ENCODE measurements around the gene SNRPE. TPM values are rescaled to one million over a fixed set of nuclear protein-coding genes. Genes with fewer than 3 reads are reported as not detected.

SNRPE gene
- polyA plus RNA-seq, 3 donors, result 75.1 to 132 (median 85.9) TPM

DNA sequence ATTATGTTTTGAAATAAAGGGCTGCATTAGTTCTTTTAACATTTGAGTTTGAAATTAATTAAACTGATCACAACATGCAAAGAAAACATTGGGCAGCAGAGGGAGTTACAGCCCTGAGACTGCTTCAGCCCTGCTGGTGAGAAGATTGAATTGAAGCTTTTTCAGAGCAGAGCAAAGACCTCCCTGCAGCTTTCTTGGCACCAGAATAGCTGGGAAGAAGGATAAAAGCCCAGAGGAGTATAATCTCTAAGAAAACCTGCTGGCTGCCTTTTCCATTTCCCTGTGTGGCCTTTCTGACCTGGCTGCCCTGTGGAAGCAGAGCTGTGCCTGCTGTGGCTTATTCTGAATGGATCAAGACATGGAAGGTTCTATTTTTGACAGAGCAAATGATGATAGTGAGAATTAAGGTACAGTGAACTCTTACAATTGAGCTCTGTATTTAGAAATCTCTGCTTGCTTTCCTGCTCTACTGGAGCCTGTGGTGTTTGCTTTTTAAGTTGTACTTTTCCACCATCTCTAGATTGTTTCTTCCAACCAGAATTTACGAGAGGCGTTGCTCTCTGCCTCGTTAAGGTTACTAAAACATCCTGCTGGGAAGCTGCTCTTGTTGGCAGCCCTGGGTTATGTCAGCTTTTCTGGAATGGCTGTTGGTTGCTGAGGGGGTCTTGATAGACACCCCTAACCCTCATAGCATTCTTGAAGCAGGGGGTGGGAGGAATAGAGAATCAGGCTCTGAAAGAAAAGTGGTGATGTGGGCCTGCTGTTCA lies 9.9 kb downstream of the SNRPE start:
- 59 to 83% (median 66%) methylated on average over 3 of the region's 3 CpGs for WGBS, 3 donors
- no peak overlapping the region for H3K27ac ChIP-seq (ENCODE audit: low read depth, low read length)

DNA sequence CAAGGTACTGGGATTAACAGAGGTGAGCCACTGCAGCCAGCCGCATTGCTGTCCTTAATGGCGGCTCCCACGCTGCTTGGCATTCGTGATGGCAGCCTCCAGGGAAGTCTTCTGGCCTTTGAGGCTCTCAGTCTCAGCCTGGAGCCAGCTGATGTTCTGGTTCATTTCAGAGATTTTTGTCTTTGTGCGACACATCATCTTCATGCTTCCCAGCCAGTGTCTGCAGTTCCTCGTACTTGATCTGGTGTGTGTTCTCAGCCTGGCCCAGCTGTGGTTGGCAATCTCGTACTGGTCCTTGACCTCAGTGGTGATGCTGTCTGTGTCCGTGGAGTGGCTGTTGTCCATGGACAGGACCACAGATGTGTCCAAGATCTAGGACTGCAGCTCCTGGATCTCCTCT lies 11.7 kb downstream of the SNRPE start:
- 83 to 89% (median 83%) methylated on average over 8 of the region's 8 CpGs for WGBS, 3 donors
- no peak overlapping the region for H3K27ac ChIP-seq (ENCODE audit: low read depth, low read length)

DNA sequence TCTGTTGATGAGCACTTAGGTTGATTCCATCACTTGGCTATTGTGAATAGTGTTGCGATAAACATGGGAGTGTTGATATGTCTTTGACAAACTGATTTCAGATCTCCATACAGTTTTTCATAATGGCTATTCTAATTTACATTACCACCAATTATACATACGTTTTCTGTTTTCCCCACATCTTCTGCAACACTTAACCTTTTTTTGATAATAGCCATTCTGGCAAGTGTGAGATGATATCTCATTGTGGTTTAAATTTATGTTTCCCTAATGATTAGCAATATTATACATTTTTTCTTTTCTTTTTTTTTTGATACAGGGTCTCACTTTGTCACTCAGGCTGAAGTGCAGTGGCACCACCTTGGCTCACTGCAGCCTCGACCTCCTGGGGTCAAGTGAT lies 17.0 kb downstream of the SNRPE start:
- 91 to 97% (median 93%) methylated on average over 3 of the region's 3 CpGs for WGBS, 3 donors
- no peak overlapping the region for H3K27ac ChIP-seq (ENCODE audit: low read depth, low read length)

DNA sequence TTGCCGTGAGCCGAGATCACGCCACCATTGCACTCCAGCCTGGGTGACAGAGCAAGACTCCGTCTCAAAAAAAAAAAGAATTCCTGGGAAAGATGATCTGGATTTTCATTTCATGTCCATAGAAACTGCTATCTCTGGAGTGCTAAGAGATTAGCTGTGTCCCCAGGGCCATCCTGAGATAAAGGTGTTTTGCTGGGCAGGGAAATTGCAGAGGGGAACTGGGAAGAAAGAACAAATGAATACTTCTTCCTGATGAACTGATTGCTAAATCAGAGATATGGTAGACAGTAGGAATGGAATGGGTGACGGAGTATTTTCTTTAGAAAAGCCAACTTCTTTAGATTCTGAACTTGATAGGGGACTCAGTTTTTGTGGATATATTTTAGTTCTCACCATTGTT lies 19.2 kb downstream of the SNRPE start:
- 94 to 96% (median 94%) methylated on average over 5 of the region's 5 CpGs for WGBS, 3 donors
- H3K27ac ChIP-seq (ENCODE audit: low read depth, low read length), result no peak overlapping the region

DNA sequence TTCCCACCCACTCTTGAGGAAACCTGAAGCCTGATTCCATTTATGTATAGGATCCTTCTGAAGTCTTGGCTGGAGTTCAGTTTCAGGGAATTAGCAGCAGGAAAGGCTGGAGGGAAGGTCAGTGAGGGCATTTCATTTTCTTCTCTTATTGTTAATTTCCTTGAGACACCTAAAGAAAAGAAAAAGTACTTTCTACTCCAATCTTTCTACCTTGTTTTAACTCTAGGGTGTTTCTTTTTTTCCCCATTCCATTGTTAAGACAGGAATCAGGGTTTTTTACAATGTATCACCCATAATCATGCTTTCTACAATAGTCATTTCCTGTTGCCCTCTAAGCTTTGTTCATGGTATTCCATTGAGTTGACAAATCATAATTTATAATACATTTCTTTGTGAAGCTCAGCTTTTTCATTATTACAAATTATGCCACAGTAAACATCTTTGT lies 27.4 kb downstream of the SNRPE start:
- no peak overlapping the region for H3K27ac ChIP-seq (ENCODE audit: low read depth, low read length)

DNA sequence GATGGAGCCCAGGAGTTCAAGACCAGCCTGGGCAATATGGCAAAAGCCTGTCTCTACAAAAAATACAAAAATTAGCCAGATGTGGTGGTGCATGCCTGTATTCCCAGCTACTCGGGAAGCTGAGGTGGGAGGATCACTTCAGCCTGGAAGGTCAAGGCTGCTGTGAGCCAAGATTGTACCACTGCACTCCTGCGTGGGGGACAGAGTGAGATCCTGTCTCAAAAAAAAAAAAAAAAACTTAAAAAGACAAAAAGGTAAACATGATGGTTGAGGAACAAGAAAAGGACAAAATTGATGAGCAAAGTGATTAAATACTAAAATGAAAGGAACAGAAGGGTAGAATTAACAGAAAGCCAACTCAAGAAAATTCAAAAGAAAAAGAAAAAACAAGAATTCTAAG lies 30.6 kb downstream of the SNRPE start:
- WGBS, 3 donors, result 52 to 73% (median 68%) methylated on average over 2 of the region's 2 CpGs

DNA sequence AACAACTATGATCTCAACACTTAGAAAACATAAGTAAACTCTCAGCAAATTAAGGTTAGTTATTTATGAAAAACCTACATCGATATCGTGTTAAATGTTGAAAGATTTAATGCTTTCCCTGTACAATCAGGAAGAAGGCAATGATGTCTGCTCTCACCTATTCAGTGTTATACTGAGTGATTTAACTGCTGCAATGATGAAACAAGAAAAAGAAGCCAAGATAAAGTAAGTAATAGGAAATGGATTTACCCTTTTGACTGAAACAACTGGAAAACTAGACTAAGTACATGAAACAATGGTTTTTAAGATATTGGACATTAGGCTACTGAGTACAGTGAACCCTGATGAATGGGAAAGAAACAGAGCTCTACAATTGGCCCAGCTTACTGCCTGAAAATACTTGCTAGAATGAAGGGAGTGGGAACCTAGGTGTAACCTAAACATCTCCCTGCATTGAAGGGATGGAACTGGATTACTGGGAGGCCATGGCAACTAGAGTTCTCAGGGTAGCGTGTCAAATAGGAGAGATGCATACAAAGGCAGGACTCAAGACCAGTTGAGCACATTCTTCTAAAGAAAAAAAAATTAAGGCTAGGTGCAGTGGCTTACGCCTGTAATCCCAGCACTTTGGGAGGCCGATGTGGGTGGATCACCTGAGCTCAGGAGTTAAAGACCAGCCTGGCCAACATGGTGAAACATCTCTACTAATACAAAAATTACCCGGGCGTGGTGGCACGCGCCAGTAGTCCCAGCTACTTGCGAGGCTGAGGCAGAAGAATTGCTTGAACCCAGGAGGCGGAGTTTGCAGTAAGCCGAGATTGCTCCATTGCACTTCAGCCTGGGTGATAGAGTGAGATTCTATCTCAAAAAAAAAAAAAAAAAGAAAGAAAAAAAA lies 37.3 kb downstream of the SNRPE start:
- no peak overlapping the region for H3K27ac ChIP-seq (ENCODE audit: low read depth, low read length)
- WGBS, 3 donors, result 62 to 93% (median 86%) methylated on average over 12 of the region's 12 CpGs

More for the DNA sequence above, 30.6 kb downstream of the SNRPE start:
- no peak overlapping the region for H3K27ac ChIP-seq (ENCODE audit: low read depth, low read length)

DNA sequence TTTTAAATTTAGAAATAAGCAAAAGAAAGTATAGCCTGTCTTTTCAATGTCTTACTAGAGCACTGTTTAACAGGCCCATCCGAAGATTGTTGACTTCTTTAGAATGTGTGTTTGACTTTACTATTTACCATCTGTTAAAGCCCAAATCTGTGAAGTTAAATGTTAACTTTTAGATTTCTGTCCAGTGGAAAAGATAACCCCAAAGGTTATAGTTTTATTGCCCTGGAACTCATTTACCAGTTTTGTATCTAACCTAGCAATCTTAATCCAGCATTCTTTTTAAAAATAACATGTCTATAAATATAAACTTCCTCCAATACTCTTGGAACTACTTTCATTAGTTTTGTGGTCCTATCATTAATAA lies 37.9 kb downstream of the SNRPE start:
- WGBS, 3 donors, result 40 to 91% (median 88%) methylated on average over 1 of the region's 1 CpG
- no peak overlapping the region for H3K27ac ChIP-seq (ENCODE audit: low read depth, low read length)

DNA sequence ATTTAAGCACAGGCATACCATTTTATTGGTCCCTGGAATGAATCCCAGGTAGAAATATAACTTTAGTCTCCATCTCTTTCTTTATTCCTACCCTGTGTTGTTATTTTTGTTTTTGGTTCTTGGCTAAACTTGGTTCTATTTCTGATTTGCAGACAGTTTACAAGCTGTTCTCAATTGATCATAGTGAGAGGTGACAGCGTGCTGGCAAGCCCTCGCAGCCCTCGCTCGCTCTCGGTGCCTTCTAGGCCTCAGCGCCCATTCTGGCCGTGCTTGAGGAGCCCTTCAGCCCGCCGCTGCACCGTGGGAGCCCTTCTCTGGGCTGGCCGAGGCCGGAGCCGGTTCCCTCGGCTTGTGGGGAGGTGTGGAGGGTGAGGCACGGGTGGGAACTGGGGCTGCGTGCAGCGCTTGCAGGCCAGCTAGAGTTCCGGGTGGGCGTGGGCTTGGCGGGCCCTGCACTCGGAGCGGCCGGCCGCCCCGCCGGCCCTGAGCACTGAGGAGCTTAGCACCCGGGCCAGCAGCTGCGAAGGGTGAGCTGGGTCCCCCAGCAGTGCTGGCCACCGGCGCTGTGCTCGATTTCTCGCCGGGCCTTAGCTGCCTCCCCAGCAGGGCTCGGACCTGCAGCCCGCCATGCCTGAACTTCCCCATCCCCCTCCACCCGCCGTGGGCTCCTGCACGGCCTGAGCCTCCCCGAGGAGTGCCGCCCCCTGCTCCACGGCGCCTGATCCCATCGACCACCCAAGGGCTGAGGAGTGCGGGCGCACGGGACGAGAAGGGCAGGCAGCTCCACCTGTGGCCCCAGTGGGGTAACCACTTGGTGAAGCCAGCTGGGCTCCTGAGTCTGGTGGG lies 38.7 kb downstream of the SNRPE start:
- WGBS, 3 donors, result 92 to 96% (median 94%) methylated on average over 42 to 47 of the region's 47 CpGs
- no peak overlapping the region for H3K27ac ChIP-seq (ENCODE audit: low read depth, low read length)

DNA sequence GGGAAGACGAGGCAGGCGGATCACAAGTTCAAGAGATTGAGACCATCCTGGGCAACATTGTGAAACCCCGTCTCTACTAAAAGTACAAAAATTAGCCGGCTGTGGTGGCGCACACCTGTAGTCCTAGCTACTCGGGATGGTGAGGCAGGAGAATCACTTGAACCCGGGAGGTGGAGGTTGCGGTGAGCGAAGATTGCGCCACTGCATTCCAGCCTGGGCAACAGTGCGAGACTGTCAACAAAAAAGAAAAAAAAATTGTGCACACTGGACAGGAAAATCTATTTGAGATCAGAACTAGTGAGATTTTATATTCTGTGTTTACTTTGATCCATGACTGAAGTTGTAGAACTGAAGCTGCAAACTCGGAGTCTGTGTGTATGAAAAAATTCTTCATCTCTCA lies 40.2 kb downstream of the SNRPE start:
- no peak overlapping the region for H3K27ac ChIP-seq (ENCODE audit: low read depth, low read length)
- 89 to 94% (median 93%) methylated on average over 12 of the region's 12 CpGs for WGBS, 3 donors

DNA sequence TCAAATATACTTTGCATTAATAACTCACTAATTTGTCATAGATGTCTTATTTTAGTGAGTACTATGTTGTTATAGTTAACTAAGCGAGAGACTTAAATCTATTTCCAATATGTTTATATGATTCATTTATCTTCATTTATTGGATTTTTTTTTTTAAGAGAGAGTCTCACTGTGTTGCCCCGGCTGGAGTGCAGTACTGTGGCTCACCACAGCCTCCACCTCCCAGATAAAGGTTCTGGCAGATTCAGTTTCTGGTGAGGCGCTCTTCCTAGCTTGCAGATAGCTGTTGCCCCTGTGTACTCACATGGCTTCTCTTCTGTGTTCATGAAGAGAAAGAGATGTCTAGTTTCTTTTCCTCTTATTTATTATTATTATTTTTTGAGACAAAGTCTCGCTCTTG lies 43.9 kb downstream of the SNRPE start:
- H3K27ac ChIP-seq (ENCODE audit: low read depth, low read length), result no peak overlapping the region
- WGBS, 3 donors, result 92 to 96% (median 94%) methylated on average over 4 of the region's 4 CpGs

DNA sequence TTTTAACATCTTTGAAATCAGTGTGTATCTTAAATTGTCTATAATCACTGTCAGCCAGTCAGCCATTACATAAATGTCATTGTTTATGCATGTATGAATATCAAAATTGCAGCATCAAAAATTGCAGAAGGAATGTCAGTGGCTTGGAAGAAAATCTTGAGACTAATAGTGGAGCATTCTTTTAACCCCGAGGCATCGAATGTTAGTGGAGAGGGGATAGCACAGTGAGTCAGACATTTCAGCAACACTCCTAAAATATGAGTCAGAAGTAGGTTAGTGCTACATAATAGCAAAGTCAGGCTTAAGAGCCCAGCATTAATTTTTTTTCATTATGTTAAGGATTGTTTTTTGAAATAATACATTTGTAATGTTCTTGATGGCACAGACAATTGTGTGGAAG lies 45.5 kb downstream of the SNRPE start:
- H3K27ac ChIP-seq (ENCODE audit: low read depth, low read length), result no peak overlapping the region
- WGBS, 3 donors, result 47 to 78% (median 66%) methylated on average over 2 of the region's 2 CpGs

DNA sequence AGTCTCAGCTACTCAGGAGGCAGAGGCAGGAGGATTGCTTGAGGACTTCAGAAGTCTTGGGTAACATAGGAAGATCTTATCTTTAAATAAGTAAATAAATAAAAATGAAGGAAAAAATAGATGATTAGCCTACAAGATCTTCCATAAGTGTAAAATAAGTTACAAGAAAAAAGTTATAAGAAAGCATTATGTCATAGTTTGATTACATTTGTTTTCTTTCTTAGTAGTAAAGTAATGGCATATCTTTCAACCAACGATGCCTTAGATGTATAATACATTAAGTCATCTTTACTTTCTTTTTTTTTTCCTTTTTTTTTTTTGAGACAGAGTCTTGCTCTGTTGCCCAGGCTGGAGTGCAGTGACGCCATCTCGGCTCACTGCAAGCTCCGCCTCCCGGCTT lies 46.5 kb downstream of the SNRPE start:
- 66 to 93% (median 92%) methylated on average over 1 to 5 of the region's 5 CpGs for WGBS, 3 donors
- no peak overlapping the region for H3K27ac ChIP-seq (ENCODE audit: low read depth, low read length)

DNA sequence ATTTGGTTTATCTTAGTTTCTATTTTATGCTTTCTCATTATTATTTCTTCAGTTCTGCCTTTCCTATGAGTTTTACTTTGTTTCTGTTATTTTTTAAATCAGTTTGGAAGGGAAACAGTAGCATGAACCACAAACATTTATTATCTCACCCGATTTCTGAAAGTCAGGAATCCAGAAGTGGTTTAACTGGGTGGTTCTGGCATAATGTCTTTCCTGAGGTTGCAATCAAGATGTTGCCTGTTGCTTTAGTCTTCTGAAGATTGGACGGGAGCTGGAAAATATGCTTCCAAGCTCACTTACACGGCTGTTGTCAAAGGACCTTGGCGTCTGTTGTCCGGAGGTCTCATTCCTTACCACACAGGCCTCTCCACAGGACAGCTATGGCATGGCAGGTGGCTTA lies 50.4 kb downstream of the SNRPE start:
- H3K27ac ChIP-seq (ENCODE audit: low read depth, low read length), result no peak overlapping the region
- WGBS, 3 donors, result 82 to 84% (median 83%) methylated on average over 5 of the region's 5 CpGs

DNA sequence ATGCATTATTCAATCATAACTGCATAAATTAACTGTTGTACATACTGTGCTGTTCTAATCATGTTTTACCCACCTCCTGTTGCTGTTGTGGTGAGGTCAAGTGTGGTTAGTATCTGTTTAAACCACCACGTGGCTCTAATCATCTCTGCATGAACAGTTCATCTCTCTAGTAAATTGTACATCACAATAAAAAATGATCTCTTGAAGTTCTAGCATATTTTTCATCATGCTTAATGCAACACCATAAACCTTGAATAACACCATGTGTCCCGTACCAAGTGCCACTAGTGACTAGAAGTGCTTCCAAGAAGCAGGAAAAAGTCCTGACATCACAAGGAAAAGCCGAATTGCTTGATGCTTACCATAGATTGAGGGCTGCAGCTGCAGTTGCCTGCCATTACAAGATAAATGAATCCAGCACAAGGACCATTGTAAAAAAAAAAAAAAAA lies 51.7 kb downstream of the SNRPE start:
- 58 to 68% (median 62%) methylated on average over 3 of the region's 3 CpGs for WGBS, 3 donors
- no peak overlapping the region for H3K27ac ChIP-seq (ENCODE audit: low read depth, low read length)

DNA sequence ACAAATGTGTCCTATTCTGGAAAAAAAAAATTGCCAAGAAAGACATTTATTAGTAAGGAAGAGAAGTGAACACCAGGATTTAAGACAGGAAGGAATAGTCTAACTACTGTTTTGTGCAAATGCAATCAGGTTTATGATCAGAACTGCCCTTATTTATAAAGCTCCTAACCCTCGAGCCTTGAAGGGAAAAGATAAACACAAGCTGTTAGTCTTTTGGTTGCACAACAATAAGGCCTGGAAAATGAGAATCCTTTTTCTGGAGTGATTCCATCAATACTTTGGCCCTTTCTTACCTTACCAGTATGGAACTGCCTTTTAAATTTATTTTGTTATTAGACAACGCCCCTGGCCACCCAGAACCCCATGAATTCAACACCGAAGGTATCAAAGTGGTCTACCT lies 52.9 kb downstream of the SNRPE start:
- WGBS, 3 donors, result 79 to 83% (median 82%) methylated on average over 3 of the region's 3 CpGs

DNA sequence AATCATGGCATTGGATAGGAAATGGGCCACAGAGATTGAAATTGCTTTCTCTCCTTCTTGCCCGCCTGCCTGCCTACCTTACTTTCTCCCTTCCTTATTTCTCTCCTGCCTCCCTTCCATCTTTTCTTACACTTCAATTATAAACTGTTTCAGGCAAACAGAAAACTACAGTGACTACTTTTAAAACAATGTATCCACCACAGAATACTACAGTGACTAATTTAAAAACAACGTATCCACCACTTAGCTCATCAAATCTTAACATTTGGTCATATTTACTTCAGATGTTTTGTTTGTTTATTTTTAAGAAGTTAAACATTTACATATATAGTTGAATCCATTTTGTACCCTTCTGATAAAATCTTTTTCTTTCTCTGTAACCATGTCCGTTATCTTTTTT lies 54.4 kb downstream of the SNRPE start:
- H3K27ac ChIP-seq (ENCODE audit: low read depth, low read length), result no peak overlapping the region
- 84 to 88% (median 86%) methylated on average over 3 of the region's 3 CpGs for WGBS, 3 donors

More for the DNA sequence above, 52.9 kb downstream of the SNRPE start:
- H3K27ac ChIP-seq (ENCODE audit: low read depth, low read length), result no peak overlapping the region

DNA sequence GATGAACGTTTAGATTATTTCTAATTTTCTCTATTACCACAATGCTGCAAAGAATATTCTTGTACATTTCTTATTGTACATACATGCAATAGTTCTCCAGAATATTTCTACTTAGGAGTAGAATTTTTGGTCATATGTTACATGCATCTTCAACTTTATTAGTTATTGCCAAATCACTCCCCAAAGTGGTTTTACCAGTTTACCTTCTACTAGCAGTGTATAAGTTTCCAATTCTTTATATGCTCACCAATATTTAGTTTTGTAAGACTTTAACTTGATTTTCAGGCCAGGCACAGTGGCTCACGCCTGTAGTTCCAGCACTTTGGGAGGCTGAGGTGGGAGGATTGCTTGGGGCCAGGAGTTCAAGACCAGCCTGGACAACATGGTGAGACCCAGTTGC lies 55.4 kb downstream of the SNRPE start:
- no peak overlapping the region for H3K27ac ChIP-seq (ENCODE audit: low read depth, low read length)
- 73 to 84% (median 81%) methylated on average over 2 of the region's 2 CpGs for WGBS, 3 donors

Data from adipose tissue (tissue), 3 donors.